KBM-7 (cell line): ENCODE data around the gene CHSY1.

Experiments used
- DNase-seq: peaks from one replicate; pipeline ENCODE4 v3.0.0-alpha.2; 2015
- in situ Hi-C: fragments of 300-500 bp; cut with MboI; formaldehyde crosslinking; loops from 2 replicates; pipeline ENCODE4 v1.14.3; 2020; ENCODE audit warnings: low sequenced_read_pairs, low pct_unique_long_range_greater_than_20kb, mixed read lengths

Gene CHSY1

GRCh38 chr15:101165905-101166471 lies 85.9 kb downstream of the CHSY1 start:
- no peak for DNase-seq
- in situ Hi-C loops: no loop called here

- DNase-seq: no peak
- in situ Hi-C loops: no loop called here
Observed at GRCh38 chr15:101162701-101163483, 89.0 kb downstream of the CHSY1 start.

- DNase-seq: no peak
- in situ Hi-C loops: no loop called here
Observed at GRCh38 chr15:101161656-101162055, 90.2 kb downstream of the CHSY1 start.

- in situ Hi-C loops: no loop called here
- DNase-seq: no peak
Observed at GRCh38 chr15:101159936-101160815, 91.7 kb downstream of the CHSY1 start.

- in situ Hi-C loops: no loop called here
- no peak for DNase-seq
Observed at GRCh38 chr15:101159096-101159935, 92.5 kb downstream of the CHSY1 start.

GRCh38 chr15:101158166-101159095 lies 93.4 kb downstream of the CHSY1 start:
- no peak for DNase-seq
- in situ Hi-C loops: no loop called here

- in situ Hi-C loops: no loop called here
- no peak for DNase-seq
Observed at GRCh38 chr15:101157721-101158120, 94.1 kb downstream of the CHSY1 start.

- DNase-seq: no peak
- in situ Hi-C loops: no loop called here
Observed at GRCh38 chr15:101156509-101157159, 95.2 kb downstream of the CHSY1 start.

GRCh38 chr15:101156061-101156460 lies 95.8 kb downstream of the CHSY1 start:
- in situ Hi-C loops: no loop called here
- DNase-seq: no peak

GRCh38 chr15:101153801-101154656 lies 97.8 kb downstream of the CHSY1 start:
- in situ Hi-C loops: no loop called here

GRCh38 chr15:101152914-101153313 lies 98.9 kb downstream of the CHSY1 start:
- peak; percentile 52 for DNase-seq
- in situ Hi-C loops: no loop called here

More at GRCh38 chr15:101153801-101154656, 97.8 kb downstream of the CHSY1 start:
- DNase-seq: no peak

- in situ Hi-C loops: no loop called here
Observed at GRCh38 chr15:101151288-101151687, 100.6 kb downstream of the CHSY1 start.

GRCh38 chr15:101150723-101151040 lies 101.2 kb downstream of the CHSY1 start:
- in situ Hi-C loops: no loop called here
- DNase-seq: no peak

More at GRCh38 chr15:101151288-101151687, 100.6 kb downstream of the CHSY1 start:
- peak; percentile 63 for DNase-seq

- in situ Hi-C loops: no loop called here
- no peak for DNase-seq
Observed at GRCh38 chr15:101149864-101150722, 101.8 kb downstream of the CHSY1 start.

- peak; percentile 39 for DNase-seq
- in situ Hi-C loops: no loop called here
Observed at GRCh38 chr15:101148881-101149664, 102.8 kb downstream of the CHSY1 start.
